IMR-90 (cell line): ENCODE results near the gene RAD51B. TPM values are rescaled to one million over a fixed set of nuclear protein-coding genes. Genes with fewer than 3 reads are reported as not detected.

ENCODE experiments used
- ATAC-seq: fragments of 200-7000 bp; cut with Tn5 transposase; 2 replicates; pipeline ENCODE4 v1.9.1; 2020; ENCODE audit warnings: low read depth, mild to moderate bottlenecking, moderate library complexity
- BruUV-seq: library from RNA; stranded (reverse); fragments of 400-500 nt; replicated peaks from 2 replicates; lab custom pipeline; 2021; lab: Mats Ljungman, UMichigan
- CTCF ChIA-PET: fragments of 300-600 bp; formaldehyde crosslinking; extraction: SDS; loops from one replicate; lab custom pipeline; 2021; ENCODE audit warnings: antibody characterized with exemption; lab: Yijun Ruan, JAX
- POLR2A ChIA-PET: fragments of 300-600 bp; sonication (Branson Sonifier 250); formaldehyde crosslinking; loops from one replicate; lab custom pipeline; 2022; ENCODE audit warnings: antibody characterized with exemption; ENCODE audit not compliant: unreplicated experiment; lab: Charles Lee
- DNase-seq: peaks from one replicate; pipeline ENCODE4 v3.0.0; 2013
- H2AFZ ChIP-seq: replicated peaks from 2 replicates; pipeline ENCODE3; 2013; ENCODE audit warnings: low read length, mild to moderate bottlenecking; ENCODE audit not compliant: poor library complexity
- H2AK5ac ChIP-seq: 2 replicates; pipeline ENCODE4 v1.6.1; 2013; ENCODE audit warnings: low read depth, low read length, inconsistent platforms
- H2AK9ac ChIP-seq: replicated peaks from 2 replicates; pipeline ENCODE3; 2013; ENCODE audit warnings: mild to moderate bottlenecking, low read depth, low read length, moderate library complexity; ENCODE audit not compliant: poor library complexity
- H2BK120ac ChIP-seq: 2 replicates; pipeline ENCODE4 v1.6.1; 2013; ENCODE audit warnings: low read depth, low read length, inconsistent platforms
- H2BK15ac ChIP-seq: 3 replicates; pipeline ENCODE4 v1.6.1; 2013; ENCODE audit warnings: low read depth, low read length, inconsistent platforms
- H2BK20ac ChIP-seq: 2 replicates; pipeline ENCODE4 v1.6.1; 2013; ENCODE audit warnings: low read depth, mild to moderate bottlenecking, inconsistent platforms, low read length, moderate library complexity
- H2BK5ac ChIP-seq: 2 replicates; pipeline ENCODE4 v1.6.1; 2013; ENCODE audit warnings: mild to moderate bottlenecking, low read depth, low read length, inconsistent platforms; ENCODE audit not compliant: poor library complexity, severe bottlenecking
- H3K14ac ChIP-seq: replicated peaks from 2 replicates; pipeline ENCODE4 v1.6.1; 2013; ENCODE audit warnings: low read depth, low read length, inconsistent platforms
- H3K18ac ChIP-seq: 2 replicates; pipeline ENCODE4 v1.6.1; 2013; ENCODE audit warnings: low read depth, low read length, control low read depth
- H3K23ac ChIP-seq: 2 replicates; pipeline ENCODE4 v1.6.1; 2013; ENCODE audit warnings: low read depth, low read length, inconsistent platforms
- H3K27ac ChIP-seq: 2 replicates; pipeline ENCODE4 v1.5.1; 2013; ENCODE audit warnings: mild to moderate bottlenecking, control low read depth, low read length; ENCODE audit not compliant: insufficient read depth
- H3K27me3 ChIP-seq: 2 replicates; pipeline ENCODE4 v1.6.1; 2013; ENCODE audit warnings: low read length; ENCODE audit not compliant: control insufficient read depth, insufficient read depth
- H3K36me3 ChIP-seq: 2 replicates; pipeline ENCODE4 v1.6.1; 2013; ENCODE audit warnings: low read length, mixed read lengths; ENCODE audit not compliant: control insufficient read depth, insufficient read depth
- H3K4ac ChIP-seq: 2 replicates; pipeline ENCODE4 v1.6.1; 2013; ENCODE audit warnings: low read depth, low read length, inconsistent platforms
- H3K4me1 ChIP-seq: 2 replicates; pipeline ENCODE4 v1.6.1; 2013; ENCODE audit warnings: low read length, mixed read lengths; ENCODE audit not compliant: control insufficient read depth, insufficient read depth
- H3K4me2 ChIP-seq: 2 replicates; pipeline ENCODE4 v1.6.1; 2013; ENCODE audit warnings: low read depth, mild to moderate bottlenecking, control low read depth, low read length, moderate library complexity
- H3K4me3 ChIP-seq: 2 replicates; pipeline ENCODE4 v1.5.1; 2013; ENCODE audit warnings: low read depth, mild to moderate bottlenecking, control low read depth, low read length, moderate library complexity; ENCODE audit not compliant: insufficient read depth
- H3K56ac ChIP-seq: 2 replicates; pipeline ENCODE4 v1.6.1; 2013; ENCODE audit warnings: low read length, inconsistent platforms; ENCODE audit not compliant: insufficient read depth; ENCODE audit errors: extremely low read depth
- H3K79me1 ChIP-seq, 2 experiments: 2 replicates each; pipeline ENCODE4 v1.6.1; 2013; ENCODE audit warnings: low read length in 2 of 2, inconsistent platforms in 1 of 2, low read depth in 1 of 2
- H3K9ac ChIP-seq: 2 replicates; pipeline ENCODE4 v1.6.1; 2013; ENCODE audit warnings: low read depth, low read length, control low read depth
- H3K9me1 ChIP-seq: 2 replicates; pipeline ENCODE4 v1.6.1; 2013; ENCODE audit warnings: low read length, inconsistent platforms; ENCODE audit not compliant: insufficient read depth
- H3K9me3 ChIP-seq: 2 replicates; pipeline ENCODE4 v1.6.1; 2013; ENCODE audit warnings: low read length; ENCODE audit not compliant: control insufficient read depth, insufficient read depth
- H4K20me1 ChIP-seq: 2 replicates; pipeline ENCODE4 v1.6.1; 2013; ENCODE audit warnings: low read length, inconsistent platforms; ENCODE audit not compliant: insufficient read depth
- H4K5ac ChIP-seq: 2 replicates; pipeline ENCODE4 v1.6.1; 2013; ENCODE audit warnings: mild to moderate bottlenecking, low read depth, low read length, control low read depth
- H4K8ac ChIP-seq, 2 experiments: 2 replicates each; pipeline ENCODE4 v1.6.1; 2013; ENCODE audit warnings: low read depth in 2 of 2, low read length in 2 of 2, control low read depth in 1 of 2, inconsistent platforms in 1 of 2
- H4K91ac ChIP-seq: 2 replicates; pipeline ENCODE4 v1.6.1; 2013; ENCODE audit warnings: low read depth, low read length, inconsistent platforms; ENCODE audit not compliant: insufficient read depth
- BHLHE40 ChIP-seq: fragments of 150-350 bp; IDR thresholded peaks from 2 replicates; pipeline ENCODE4 v1.6.1; 2016; ENCODE audit warnings: mild to moderate bottlenecking, low read depth, low read length
- CEBPB ChIP-seq: IDR thresholded peaks from 2 replicates; pipeline ENCODE4 v1.6.1; 2012; ENCODE audit warnings: low read depth, low read length, improper control_type of control experiment
- CHD1 ChIP-seq: IDR thresholded peaks from 2 replicates; pipeline ENCODE4 v1.6.1; 2012; ENCODE audit warnings: low read depth, low read length, improper control_type of control experiment
- FOS ChIP-seq: fragments of 150-350 bp; IDR thresholded peaks from 2 replicates; pipeline ENCODE4 v1.6.1; 2016; ENCODE audit warnings: low read depth, low read length
- MAFK ChIP-seq: IDR thresholded peaks from 2 replicates; pipeline ENCODE4 v1.6.1; 2012; ENCODE audit warnings: low read depth, low read length, improper control_type of control experiment
- MAZ ChIP-seq: IDR thresholded peaks from 2 replicates; pipeline ENCODE4 v1.6.1; 2012; ENCODE audit warnings: low read depth, mild to moderate bottlenecking, low read length, improper control_type of control experiment, moderate library complexity, borderline replicate concordance
- MXI1 ChIP-seq: IDR thresholded peaks from 2 replicates; pipeline ENCODE4 v1.6.1; 2012; ENCODE audit warnings: low read depth, mild to moderate bottlenecking, low read length, moderate library complexity, borderline replicate concordance
- NFE2L2 ChIP-seq: fragments of 150-350 bp; IDR thresholded peaks from 2 replicates; pipeline ENCODE4 v1.6.1; 2016; ENCODE audit warnings: low read depth, mild to moderate bottlenecking, low read length
- POLR2A ChIP-seq: IDR thresholded peaks from 2 replicates; pipeline ENCODE4 v1.6.1; 2012; ENCODE audit warnings: mild to moderate bottlenecking, low read depth, low read length
- RAD21 ChIP-seq: IDR thresholded peaks from 2 replicates; pipeline ENCODE4 v1.6.1; 2012; ENCODE audit warnings: low read length, improper control_type of control experiment
- SMC3 ChIP-seq: fragments of 150-350 bp; IDR thresholded peaks from 2 replicates; pipeline ENCODE4 v1.6.1; 2016; ENCODE audit warnings: low read depth, mild to moderate bottlenecking, antibody characterized with exemption, low read length, moderate library complexity
- WGBS, 2 experiments: methylation state at CpG; one replicate each; pipeline versions ENCODE4 v1.1.5 to v1.1.7; 2013; ENCODE audit warnings: missing lambda C conversion rate in 2 of 2; ENCODE audit not compliant: insufficient read length in 1 of 2; ENCODE audit errors: extremely low coverage in 2 of 2; 5-methylcytosine and 5-hydroxymethylcytosine counted together
- dilution Hi-C: fragments of 300-500 bp; cut with HindIII; formaldehyde crosslinking; loops from one replicate; pipeline ENCODE4 v1.14.3; 2018; ENCODE audit warnings: low sequenced_read_pairs; ENCODE audit not compliant: unreplicated experiment
- in situ Hi-C: fragments of 300-500 bp; cut with MboI; formaldehyde crosslinking; loops from 3 replicates; pipeline ENCODE4 v1.14.3; 2019; ENCODE audit warnings: low sequenced_read_pairs, inconsistent platforms, mixed read lengths
- intact Hi-C: fragments of 100-400 bp; cut with micrococcal nuclease; formaldehyde crosslinking; loops from 2 replicates; pipeline ENCODE4 v1.10.0; 2022
- polyA plus RNA-seq, 3 experiments: library from polyadenylated mRNA; depleted of rRNA; stranded (reverse); fragments of >200 nt; gene quantifications; 2 replicates each; pipeline ENCODE4 v1.2.3, GENCODE V29; 2012; ENCODE audit warnings: low replicate concordance in 1 of 3
- total RNA-seq: library from RNA; depleted of rRNA; stranded (reverse); fragments of >200 nt; gene quantifications from 2 replicates; pipeline ENCODE4 v1.2.3, GENCODE V29; 2012
- TF ChIP-seq, protein P1 (sequence below): fragments of 150-350 bp; IDR thresholded peaks from 2 replicates; pipeline ENCODE4 v1.6.1; 2016; ENCODE audit warnings: low read depth, mild to moderate bottlenecking, low read length, moderate library complexity, borderline replicate concordance
- TF ChIP-seq, protein P2 (sequence below): fragments of 150-350 bp; IDR thresholded peaks from 2 replicates; pipeline ENCODE4 v1.6.1; 2017; ENCODE audit warnings: mild to moderate bottlenecking, antibody characterized with exemption, low read length, low read depth
- TF ChIP-seq, protein P3 (sequence below): conservative IDR thresholded peaks from 2 replicates; pipeline ENCODE4 v1.5.1; 2012; ENCODE audit warnings: mild to moderate bottlenecking, low read depth, low read length, improper control_type of control experiment

The RAD51B gene
- total and polyA plus RNA-seq, 2 of the 4 experiments (the other 2 are of a cell fraction) = 5.1 to 18.8 TPM

DNA sequence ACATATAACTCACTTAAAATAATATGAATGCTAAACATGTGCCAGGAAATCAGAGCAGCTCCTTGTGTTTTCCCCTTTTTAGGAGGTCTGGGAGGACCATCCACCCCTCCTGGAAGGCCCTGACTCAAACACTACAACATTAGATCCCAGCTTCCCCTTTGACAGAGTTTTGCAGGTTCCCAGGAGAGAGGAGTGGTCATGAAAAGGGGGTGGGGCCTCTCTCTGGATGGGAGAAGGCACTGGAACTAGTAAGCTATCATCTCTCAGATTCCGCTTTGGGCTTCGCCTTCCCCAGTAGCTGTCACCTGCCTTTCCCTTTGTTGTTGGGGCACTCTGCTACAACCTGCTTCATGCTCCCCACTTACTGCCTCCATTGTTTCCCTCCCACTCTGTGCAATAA lies 824.1 kb downstream of the RAD51B start:
- H2BK5ac ChIP-seq = no peak overlapping the region
- H2BK15ac ChIP-seq = 0 out of 3 replicates have a peak overlapping the region, but pooled peaks have one; percentile 34
- H2AK5ac ChIP-seq = peak overlapping the region; percentile 43; the same call in 1 of the 2 replicates
- 100% methylated on average over 2 of the region's 2 CpGs; no CpG with 5 or more reads in 1 of the 2 experiments for WGBS, 2 experiments
- no peak overlapping the region for H3K23ac ChIP-seq
- TF ChIP-seq, protein P1, sequence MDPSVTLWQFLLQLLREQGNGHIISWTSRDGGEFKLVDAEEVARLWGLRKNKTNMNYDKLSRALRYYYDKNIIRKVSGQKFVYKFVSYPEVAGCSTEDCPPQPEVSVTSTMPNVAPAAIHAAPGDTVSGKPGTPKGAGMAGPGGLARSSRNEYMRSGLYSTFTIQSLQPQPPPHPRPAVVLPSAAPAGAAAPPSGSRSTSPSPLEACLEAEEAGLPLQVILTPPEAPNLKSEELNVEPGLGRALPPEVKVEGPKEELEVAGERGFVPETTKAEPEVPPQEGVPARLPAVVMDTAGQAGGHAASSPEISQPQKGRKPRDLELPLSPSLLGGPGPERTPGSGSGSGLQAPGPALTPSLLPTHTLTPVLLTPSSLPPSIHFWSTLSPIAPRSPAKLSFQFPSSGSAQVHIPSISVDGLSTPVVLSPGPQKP = no peak
- TF ChIP-seq RAD21 (no peak), MAFK (no peak), POLR2A (no peak), CEBPB (no peak), SMC3 (no peak), BHLHE40 (no peak), FOS (no peak), NFE2L2 (no peak), CHD1 (no peak), MXI1 (no peak), MAZ (no peak)
- TF ChIP-seq, protein P2, sequence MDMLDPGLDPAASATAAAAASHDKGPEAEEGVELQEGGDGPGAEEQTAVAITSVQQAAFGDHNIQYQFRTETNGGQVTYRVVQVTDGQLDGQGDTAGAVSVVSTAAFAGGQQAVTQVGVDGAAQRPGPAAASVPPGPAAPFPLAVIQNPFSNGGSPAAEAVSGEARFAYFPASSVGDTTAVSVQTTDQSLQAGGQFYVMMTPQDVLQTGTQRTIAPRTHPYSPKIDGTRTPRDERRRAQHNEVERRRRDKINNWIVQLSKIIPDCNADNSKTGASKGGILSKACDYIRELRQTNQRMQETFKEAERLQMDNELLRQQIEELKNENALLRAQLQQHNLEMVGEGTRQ = no peak
- TF ChIP-seq, protein P3, sequence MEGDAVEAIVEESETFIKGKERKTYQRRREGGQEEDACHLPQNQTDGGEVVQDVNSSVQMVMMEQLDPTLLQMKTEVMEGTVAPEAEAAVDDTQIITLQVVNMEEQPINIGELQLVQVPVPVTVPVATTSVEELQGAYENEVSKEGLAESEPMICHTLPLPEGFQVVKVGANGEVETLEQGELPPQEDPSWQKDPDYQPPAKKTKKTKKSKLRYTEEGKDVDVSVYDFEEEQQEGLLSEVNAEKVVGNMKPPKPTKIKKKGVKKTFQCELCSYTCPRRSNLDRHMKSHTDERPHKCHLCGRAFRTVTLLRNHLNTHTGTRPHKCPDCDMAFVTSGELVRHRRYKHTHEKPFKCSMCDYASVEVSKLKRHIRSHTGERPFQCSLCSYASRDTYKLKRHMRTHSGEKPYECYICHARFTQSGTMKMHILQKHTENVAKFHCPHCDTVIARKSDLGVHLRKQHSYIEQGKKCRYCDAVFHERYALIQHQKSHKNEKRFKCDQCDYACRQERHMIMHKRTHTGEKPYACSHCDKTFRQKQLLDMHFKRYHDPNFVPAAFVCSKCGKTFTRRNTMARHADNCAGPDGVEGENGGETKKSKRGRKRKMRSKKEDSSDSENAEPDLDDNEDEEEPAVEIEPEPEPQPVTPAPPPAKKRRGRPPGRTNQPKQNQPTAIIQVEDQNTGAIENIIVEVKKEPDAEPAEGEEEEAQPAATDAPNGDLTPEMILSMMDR = no peak
- peaks cover 5% of the 10 kb centered on the region; the same call in 1 of the 2 replicates for H3K9me1 ChIP-seq
- ChIA-PET POLR2A (no interaction called here), CTCF (no interaction called here)
- intact Hi-C loops (no loop called here), in situ Hi-C loops (no loop called here), dilution Hi-C loops (no loop called here)
- no peak overlapping the region for H3K4ac ChIP-seq
- no TSS peak for BruUV-seq
- ATAC-seq (no peak), DNase-seq (no peak)
- H3K9me3 ChIP-seq = no peaks in the 10 kb centered on the region; the same call in 1 of the 2 replicates
- H3K36me3 ChIP-seq = no peaks in the 10 kb centered on the region
- H3K14ac ChIP-seq = peak overlapping the region; percentile 45; the same call in 1 of the 2 replicates
- H3K79me1 ChIP-seq = no peaks in the 10 kb centered on the region
- H2BK20ac ChIP-seq = 0 out of 2 replicates have a peak overlapping the region, but pooled peaks have one; percentile 11
- no peak overlapping the region for H2AK9ac ChIP-seq
- no peak overlapping the region for H3K56ac ChIP-seq
- no peaks in the 10 kb centered on the region for H3K27me3 ChIP-seq
- no peak overlapping the region for H4K91ac ChIP-seq
- no peaks in the 10 kb centered on the region for H4K20me1 ChIP-seq
- H3K9ac ChIP-seq = no peak overlapping the region
- no peak overlapping the region for H4K8ac ChIP-seq
- H4K5ac ChIP-seq = no peak overlapping the region
- no peak overlapping the region for H3K27ac ChIP-seq
- no peak overlapping the region for H3K4me2 ChIP-seq
- H2BK120ac ChIP-seq = no peak overlapping the region
- peaks cover 5% of the 10 kb centered on the region for H3K4me1 ChIP-seq
- H3K18ac ChIP-seq = no peak overlapping the region
- H3K4me3 ChIP-seq = no peak overlapping the region
- H2AFZ ChIP-seq = no peak overlapping the region
